Measurements from ENCODE around the gene CARMIL3. TPM values are rescaled to one million over a fixed set of nuclear protein-coding genes. Genes with fewer than 3 reads are reported as not detected.
A peak's percentile ranks its signal among the peaks of the same experiment; 100 is the strongest.

CARMIL3 gene
- total and polyA plus RNA-seq, 2 of the 8 experiments (the other 6 are each of a cell fraction or from before 2014, with no cell fraction given), result 6.0 to 9.0 TPM

GRCh38 chr14:24089890-24090289 lies 38.1 kb downstream of the CARMIL3 start:
- Histone ChIP-seq H3K79me1 (ENCODE audit: low read depth, low read length) (no peaks in the 10 kb centered on the region), H3K9ac (replicated peaks in 1 of 4; ENCODE audit: extremely low read depth in 1 of 4, low read depth in 3 of 4, low read length in 3 of 4) (no peak overlapping the region), H3K4me3 (ENCODE audit: extremely low read depth in 1 of 4, insufficient read depth in 2 of 4, low read depth in 3 of 4, low read length in 4 of 4) (no peak overlapping the region), H2BK5ac (ENCODE audit: low read depth, low read length) (no peak overlapping the region), H3K36me3 (ENCODE audit: control insufficient read depth in 2 of 4, insufficient read depth in 4 of 4, low read length in 3 of 4) (no peaks in the 10 kb centered on the region), H4K91ac (replicated peaks; ENCODE audit: insufficient read length, low read length) (no peak overlapping the region), H3K4ac (replicated peaks; ENCODE audit: insufficient read length, low read depth, low read length) (no peak overlapping the region), H2BK120ac (replicated peaks; ENCODE audit: low read depth, low read length) (no peak overlapping the region), H2BK20ac (ENCODE audit: low read length) (0 out of 2 replicates have a peak overlapping the region, but pooled peaks have one; percentile 34), H3K14ac (ENCODE audit: insufficient read length) (no peak overlapping the region), H2BK15ac (ENCODE audit: low read length) (0 out of 2 replicates have a peak overlapping the region, but pooled peaks have one; percentile 72), H3K27ac (ENCODE audit: low read depth, low read length) (no peak overlapping the region), H2BK12ac (ENCODE audit: low read depth, low read length) (no peak overlapping the region), H3K4me1 (replicated peaks in 1 of 4; ENCODE audit: control insufficient read depth in 3 of 4, insufficient read depth in 4 of 4, low read length in 3 of 4) (peaks cover 0 to 7% (median 4%) of the 10 kb centered on the region in 4 experiments; a peak in 5 of 7 replicates), H3K4me2 (ENCODE audit: insufficient read depth in 1 of 2, low read depth in 2 of 2, low read length in 2 of 2) (no peak overlapping the region), H3K18ac (ENCODE audit: extremely low read depth, low read length) (no peak overlapping the region; the same call in 1 of the 2 replicates), H4K8ac (ENCODE audit: extremely low read depth, insufficient read depth, low read length) (no peak overlapping the region), H4K20me1 (replicated peaks in 1 of 2; ENCODE audit: control insufficient read depth in 1 of 2, insufficient read depth in 2 of 2, low read length in 2 of 2) (no peaks in the 10 kb centered on the region), H3K27me3 (replicated peaks in 1 of 4; ENCODE audit: control insufficient read depth in 3 of 4, extremely low read depth in 1 of 4, insufficient read depth in 3 of 4, low read length in 3 of 4) (no peaks in the 10 kb centered on the region; a peak in 1 of 7 replicates), H3K79me2 (ENCODE audit: control insufficient read depth in 1 of 2, insufficient read depth in 2 of 2, low read length in 2 of 2) (peaks cover 0 to 5% of the 10 kb centered on the region in 2 experiments; a peak in 2 of 4 replicates), H4K5ac (ENCODE audit: insufficient read length, low read depth, low read length) (no peak overlapping the region), H2AK5ac (ENCODE audit: low read depth, low read length) (peak overlapping the region; percentile 96; the same call in 1 of the 2 replicates), H3K23me2 (ENCODE audit: low read depth, low read length) (peaks cover 4% of the 10 kb centered on the region; the same call in 1 of the 2 replicates), H3K9me3 (ENCODE audit: insufficient read depth in 2 of 2, low read depth in 1 of 2, low read length in 1 of 2) (no peaks in the 10 kb centered on the region), H3K23ac (ENCODE audit: insufficient read length) (no peak overlapping the region), H2AFZ (ENCODE audit: low read length) (no peak overlapping the region), H3K56ac (replicated peaks; ENCODE audit: insufficient read length, low read depth, low read length) (no peak overlapping the region)
- POLR2A ChIA-PET (ENCODE audit: partially characterized antibody), result interaction anchor here (1.0 to 23.9 kb wide), 6 partner anchors 16 to 75 kb away, joined by 3 to 626 read pairs (median 111); partner anchors contain the start of genes CARMIL3, CPNE6, DCAF11 and NRL
- no peak for TF ChIP-seq RFX5 (IDR thresholded peaks at IDR 0.05; ENCODE audit: borderline replicate concordance, low read depth, low read length)
- no peak for TF ChIP-seq KDM4A (IDR thresholded peaks at IDR 0.05; ENCODE audit: low read depth, low read length, severe bottlenecking)
- TF ChIP-seq SIRT6 (IDR thresholded peaks at IDR 0.05; ENCODE audit: low read length), result no peak
- no peak for TF ChIP-seq CTCF (IDR thresholded peaks at IDR 0.05; ENCODE audit: control extremely low read depth in 1 of 3, insufficient read depth in 1 of 3, low read depth in 1 of 3, low read length in 3 of 3)
- no peak for TF ChIP-seq CREB1 (IDR thresholded peaks at IDR 0.05)
- TF ChIP-seq SIN3A (conservative IDR thresholded peaks at IDR 0.05 in 1 of 2, IDR thresholded peaks at IDR 0.05 in 1 of 2; ENCODE audit: low read depth in 1 of 2, low read length in 2 of 2), result no peak
- no peak for TF ChIP-seq CEBPB (IDR thresholded peaks at IDR 0.05; ENCODE audit: low read depth, low read length)
- no peak for TF ChIP-seq GABPA (IDR thresholded peaks at IDR 0.05; ENCODE audit: borderline replicate concordance, insufficient read depth, low read length)
- no peak for TF ChIP-seq RXRA (IDR thresholded peaks at IDR 0.05; ENCODE audit: insufficient read depth, low read depth, low read length)
- TF ChIP-seq PHF8 (conservative IDR thresholded peaks at IDR 0.05; ENCODE audit: low read depth, low read length), result no peak
- CTCF ChIA-PET (ENCODE audit: partially characterized antibody), result interaction anchor here (0.8 to 12.8 kb wide), 13 partner anchors 16 to 106 kb away, joined by 3 to 316 read pairs (median 5); partner anchors contain the start of genes CARMIL3, CPNE6, DCAF11 and DHRS4L2
- WGBS, 2 experiments (ENCODE audit: extremely low coverage in 1 of 2, insufficient coverage in 1 of 2, insufficient read length in 1 of 2, insufficient replicate concordance in 2 of 2, low coverage in 1 of 2, low lambda C conversion rate in 2 of 2, missing lambda C conversion rate in 1 of 2), result 84% methylated on average over 6 of the region's 6 CpGs; no CpG with 5 or more reads in 1 of the 2 experiments
- FAIRE-seq (no peak), DNase-seq (ENCODE audit: low read depth in 1 of 2, low spot score in 2 of 2) (no peak)

All from H1 (cell line).